ENCODE results near the gene PLPP4.

DNA sequence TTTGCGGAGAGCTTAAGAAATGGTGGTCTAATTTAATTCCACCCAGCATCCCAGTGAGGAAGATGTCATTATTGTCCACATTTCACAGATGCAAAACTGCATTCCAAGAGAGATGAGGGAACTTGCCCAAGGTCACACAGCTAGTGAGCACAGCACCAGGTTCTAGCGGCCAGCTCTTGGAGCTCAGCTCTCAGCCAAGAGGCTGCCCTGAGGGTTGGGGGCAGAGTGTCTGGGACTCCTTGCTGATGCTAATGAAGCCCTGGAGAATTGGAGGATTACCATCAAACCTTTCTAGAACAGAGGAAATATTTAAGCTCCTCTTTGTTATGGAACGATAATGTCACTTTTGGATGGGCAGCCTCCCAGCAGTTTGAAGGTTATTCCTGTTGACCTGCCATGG, 48.0 kb downstream of the PLPP4 start:
- TF ChIP-seq POLR2AphosphoS5 (IDR thresholded peaks at IDR 0.05): no peak
- TF ChIP-seq, protein P1, sequence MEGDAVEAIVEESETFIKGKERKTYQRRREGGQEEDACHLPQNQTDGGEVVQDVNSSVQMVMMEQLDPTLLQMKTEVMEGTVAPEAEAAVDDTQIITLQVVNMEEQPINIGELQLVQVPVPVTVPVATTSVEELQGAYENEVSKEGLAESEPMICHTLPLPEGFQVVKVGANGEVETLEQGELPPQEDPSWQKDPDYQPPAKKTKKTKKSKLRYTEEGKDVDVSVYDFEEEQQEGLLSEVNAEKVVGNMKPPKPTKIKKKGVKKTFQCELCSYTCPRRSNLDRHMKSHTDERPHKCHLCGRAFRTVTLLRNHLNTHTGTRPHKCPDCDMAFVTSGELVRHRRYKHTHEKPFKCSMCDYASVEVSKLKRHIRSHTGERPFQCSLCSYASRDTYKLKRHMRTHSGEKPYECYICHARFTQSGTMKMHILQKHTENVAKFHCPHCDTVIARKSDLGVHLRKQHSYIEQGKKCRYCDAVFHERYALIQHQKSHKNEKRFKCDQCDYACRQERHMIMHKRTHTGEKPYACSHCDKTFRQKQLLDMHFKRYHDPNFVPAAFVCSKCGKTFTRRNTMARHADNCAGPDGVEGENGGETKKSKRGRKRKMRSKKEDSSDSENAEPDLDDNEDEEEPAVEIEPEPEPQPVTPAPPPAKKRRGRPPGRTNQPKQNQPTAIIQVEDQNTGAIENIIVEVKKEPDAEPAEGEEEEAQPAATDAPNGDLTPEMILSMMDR (IDR thresholded peaks at IDR 0.05; ENCODE audit: poor library complexity, severe bottlenecking): no peak

Data from neural cell (in vitro differentiated cells).